Endometrium (tissue), 2 donors: ENCODE results near the gene STC2.
"Not testable (repeated sequence)": the region's sequence is repeated elsewhere in the genome, so short reads cannot be mapped to it uniquely, and the experiment has no call there.

Experiments used
- FAIRE-seq: peaks from 2 replicates; lab custom pipeline; 2012; peaks lifted over from hg19 to GRCh38; lab: Jason Lieb, UNC
- donor health status: control.
- donor health status: control.

The STC2 gene, protein sequence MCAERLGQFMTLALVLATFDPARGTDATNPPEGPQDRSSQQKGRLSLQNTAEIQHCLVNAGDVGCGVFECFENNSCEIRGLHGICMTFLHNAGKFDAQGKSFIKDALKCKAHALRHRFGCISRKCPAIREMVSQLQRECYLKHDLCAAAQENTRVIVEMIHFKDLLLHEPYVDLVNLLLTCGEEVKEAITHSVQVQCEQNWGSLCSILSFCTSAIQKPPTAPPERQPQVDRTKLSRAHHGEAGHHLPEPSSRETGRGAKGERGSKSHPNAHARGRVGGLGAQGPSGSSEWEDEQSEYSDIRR

GRCh38 chr5:173327948-173328843 lies at the start of gene STC2:
Gene STC2 (minus strand): TSS chr5:173328414. CDS start chr5:173328193, 221 bp downstream.
- no peak for FAIRE-seq

- no peak for FAIRE-seq
Observed at GRCh38 chr5:173371400-173371799, 43.2 kb upstream of the STC2 start.

DNA sequence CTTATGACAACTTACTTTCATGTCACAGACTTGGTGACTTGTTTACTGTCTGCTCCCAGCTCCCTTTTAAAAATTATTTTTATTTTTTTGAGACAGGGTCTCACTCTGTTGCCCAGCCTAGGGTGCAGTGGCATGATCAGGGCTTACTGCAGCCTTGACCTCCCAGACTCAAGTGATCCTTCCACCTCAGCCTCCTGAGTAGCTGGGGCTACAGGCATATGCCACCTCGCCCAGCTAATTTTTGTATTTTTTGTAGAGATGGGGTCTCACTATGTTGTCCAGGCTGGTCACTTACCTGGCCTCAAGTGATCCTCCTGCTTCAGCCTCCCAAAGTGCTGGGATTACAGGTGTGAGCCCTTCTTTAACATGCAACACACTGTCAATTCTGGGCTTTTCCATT lies 35.2 kb upstream of the STC2 start:
- not testable (repeated sequence) for FAIRE-seq

DNA sequence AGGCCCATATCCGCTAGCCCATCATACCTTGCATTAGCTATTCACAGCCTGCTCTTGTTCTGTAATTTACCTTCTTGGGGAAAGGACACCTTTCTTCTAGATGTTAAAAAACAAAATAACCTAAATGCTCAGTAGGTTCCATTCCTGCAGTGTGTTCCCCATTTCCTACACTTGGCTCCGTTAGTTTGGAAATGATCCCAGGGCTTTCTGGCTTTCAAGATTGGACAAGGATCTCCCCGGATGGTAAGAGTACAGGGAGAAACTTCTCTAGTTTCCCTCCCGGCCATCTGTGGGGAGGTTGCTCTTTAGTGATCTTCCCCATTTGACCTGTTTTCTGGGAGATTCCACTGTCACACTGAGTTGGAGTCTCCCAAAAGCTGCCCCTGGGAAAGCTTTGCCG lies 27.3 kb upstream of the STC2 start:
- FAIRE-seq = no peak

- no peak for FAIRE-seq
Observed at GRCh38 chr5:173354645-173355044, 26.4 kb upstream of the STC2 start.

DNA sequence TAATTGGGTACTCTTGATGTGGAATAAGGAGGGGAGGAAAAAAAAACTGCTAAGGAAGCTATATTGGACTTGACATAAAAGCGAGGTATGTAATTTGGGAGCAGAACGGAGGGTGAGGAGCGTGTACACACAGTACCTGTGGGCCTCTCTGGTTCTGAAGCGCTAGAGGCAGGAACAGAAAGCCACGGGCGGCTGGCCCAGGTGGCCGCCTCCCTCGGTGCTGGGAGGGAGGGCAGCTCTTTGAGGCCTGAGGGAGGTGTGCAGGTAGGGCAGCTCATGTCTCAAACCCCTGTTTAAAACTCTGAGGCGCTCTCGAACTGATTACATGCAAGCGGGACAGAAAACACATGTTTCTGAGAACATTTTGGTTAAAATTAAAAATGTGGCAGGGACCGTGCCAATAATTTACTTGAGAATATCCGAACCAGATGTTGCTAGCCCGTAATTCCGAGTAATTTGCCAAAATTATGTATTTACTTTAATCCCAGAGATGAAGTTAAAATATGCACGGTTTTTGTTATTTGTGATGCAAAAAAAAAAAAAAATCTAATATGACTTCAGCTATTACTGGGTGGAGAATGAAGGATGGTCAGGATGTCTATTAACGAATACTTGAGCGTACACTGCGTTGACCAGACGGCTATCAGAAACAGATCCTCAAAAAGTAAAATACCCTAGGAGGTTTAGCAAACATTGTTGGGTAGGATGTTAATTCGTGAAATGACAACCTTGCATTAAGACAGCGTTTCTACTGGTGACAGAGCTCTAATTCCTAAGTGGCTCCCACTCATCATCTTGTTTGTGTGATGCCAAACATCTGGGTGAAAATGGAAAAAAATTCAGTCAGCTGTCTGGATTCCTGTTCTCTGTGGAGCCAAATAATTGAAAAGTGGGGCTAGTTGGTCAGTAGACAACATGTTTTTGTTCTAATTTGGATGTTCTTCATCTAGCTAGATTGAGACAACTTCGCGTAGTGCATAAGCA lies 24.4 kb upstream of the STC2 start:
- FAIRE-seq = no peak

DNA sequence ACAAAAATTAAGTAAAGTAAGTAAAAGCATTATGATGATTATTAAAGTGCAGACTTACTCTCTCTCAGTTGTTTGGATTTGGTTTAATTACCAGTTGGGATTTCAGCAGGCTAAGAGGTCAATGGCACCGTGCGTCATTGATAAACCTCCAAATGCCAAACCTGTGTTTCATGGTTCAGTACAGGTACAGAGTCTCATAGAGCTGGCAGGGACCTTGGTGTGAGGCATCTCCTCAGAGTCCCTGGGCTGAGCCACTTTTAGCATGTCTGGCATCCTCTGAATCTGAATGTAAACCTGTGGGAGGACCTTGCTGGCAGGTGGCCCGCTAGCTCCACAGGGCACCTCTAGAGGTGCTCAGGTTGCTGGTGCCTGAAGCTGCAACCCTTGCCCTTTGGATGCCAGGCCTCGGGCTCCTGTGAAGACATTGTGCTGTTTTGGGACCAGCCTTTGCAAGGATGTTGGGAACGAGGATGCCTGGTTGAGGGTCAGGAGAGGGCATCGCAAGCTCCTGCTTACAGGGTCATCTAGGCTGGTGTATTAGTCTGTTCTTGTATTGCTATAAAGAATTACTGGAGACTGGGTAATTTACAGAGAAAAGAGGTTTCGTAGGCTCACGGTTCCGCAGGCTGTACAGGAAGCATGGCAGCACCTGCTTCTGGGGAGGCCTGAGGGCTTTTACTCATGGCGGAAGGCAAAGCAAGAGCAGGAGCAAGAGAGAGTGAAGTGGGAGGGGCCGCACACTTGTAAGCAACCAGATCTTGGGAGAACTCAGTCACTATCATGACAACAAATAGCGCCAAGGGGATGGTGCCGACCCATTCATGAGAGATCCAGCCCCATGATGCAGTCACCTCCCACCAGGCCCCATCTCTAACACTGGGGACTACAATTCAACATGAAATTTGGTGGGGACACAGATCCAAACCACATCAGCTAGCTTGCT lies 14.9 kb upstream of the STC2 start:
- FAIRE-seq = no peak

DNA sequence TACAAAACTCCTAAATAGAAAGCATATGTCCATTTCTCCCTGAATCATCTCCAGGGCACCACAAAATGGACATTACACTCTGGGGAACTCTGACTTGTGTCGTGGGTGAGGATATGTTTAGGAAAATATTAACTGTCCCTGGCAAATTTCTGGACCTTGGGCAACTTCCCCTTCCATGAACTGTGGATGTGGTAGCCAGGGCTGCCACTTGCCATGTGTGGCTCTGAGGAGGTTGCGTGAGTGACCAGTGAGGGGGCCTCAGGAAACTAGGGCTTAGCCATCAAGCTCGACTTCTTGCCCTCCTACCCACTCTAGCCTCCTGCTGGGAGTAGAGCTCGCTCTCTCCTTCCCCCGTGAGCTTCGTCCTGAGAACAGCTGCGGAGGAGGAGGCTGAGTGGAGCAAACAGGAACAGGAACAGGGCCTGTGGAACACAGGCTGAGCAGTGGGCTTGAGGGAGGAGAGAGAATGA lies 13.8 kb upstream of the STC2 start:
- no peak for FAIRE-seq

DNA sequence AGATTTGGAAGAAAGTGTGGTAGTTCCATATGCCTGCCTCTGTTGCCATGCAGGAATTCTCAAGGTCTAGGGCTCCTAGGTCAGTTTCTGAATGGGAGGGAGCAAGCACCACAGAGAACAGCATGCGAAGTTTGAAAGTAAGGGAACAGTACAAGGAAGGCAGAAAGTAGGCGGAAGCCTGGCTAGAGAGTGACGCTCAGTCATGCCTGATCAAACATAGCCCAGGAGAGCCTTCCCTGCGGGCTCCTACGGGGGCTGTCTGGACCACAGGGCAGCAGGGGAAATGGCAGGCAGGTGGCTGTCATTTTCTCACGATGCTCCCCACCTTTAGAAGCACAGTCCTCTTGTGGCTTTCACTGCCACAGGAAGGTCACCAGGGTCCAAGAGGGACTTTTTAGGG lies 12.8 kb upstream of the STC2 start:
- FAIRE-seq = no peak

DNA sequence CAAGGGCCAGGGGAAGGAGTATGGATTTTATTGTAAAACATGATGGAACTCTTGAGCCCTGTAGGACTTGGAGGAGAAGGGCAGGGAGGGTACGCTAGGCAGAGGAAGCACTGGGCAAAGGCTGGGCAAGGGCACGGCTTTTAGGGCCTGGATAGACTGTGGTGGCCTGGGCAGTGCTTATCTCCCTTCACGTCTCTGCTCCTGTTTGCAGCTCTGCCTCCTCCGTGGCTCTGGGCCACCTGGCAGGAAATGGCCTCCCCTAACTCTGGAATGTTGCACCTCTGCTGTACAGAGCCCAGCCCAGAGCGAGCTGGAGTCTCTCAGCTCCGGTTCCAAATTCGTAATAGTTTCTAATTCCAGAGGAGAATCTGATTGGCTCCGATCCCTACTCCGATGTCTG lies 12.2 kb upstream of the STC2 start:
- no peak for FAIRE-seq

- no peak for FAIRE-seq
Observed at GRCh38 chr5:173339286-173339685, 11.1 kb upstream of the STC2 start.

GRCh38 chr5:173338380-173339015 lies 10.3 kb upstream of the STC2 start:
- FAIRE-seq = no peak

DNA sequence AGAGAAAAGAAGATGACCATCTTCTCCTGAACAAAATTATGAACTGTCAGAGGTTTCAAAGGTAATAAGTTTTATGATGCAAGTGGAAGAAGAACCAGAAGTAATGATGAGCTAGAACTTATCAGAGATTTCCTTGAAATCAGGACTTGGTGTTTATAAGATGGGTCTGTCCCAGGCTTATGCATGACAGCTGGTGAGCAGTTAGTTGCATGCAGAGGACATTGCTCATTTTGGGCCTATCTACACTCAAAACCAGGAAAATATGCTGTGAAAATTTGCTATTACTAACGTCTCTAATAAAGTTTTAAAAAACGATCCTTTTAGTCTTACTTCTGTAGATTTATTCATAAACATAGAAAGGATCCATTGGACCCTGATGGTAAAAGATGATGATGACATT lies 6.6 kb upstream of the STC2 start:
- no peak for FAIRE-seq

DNA sequence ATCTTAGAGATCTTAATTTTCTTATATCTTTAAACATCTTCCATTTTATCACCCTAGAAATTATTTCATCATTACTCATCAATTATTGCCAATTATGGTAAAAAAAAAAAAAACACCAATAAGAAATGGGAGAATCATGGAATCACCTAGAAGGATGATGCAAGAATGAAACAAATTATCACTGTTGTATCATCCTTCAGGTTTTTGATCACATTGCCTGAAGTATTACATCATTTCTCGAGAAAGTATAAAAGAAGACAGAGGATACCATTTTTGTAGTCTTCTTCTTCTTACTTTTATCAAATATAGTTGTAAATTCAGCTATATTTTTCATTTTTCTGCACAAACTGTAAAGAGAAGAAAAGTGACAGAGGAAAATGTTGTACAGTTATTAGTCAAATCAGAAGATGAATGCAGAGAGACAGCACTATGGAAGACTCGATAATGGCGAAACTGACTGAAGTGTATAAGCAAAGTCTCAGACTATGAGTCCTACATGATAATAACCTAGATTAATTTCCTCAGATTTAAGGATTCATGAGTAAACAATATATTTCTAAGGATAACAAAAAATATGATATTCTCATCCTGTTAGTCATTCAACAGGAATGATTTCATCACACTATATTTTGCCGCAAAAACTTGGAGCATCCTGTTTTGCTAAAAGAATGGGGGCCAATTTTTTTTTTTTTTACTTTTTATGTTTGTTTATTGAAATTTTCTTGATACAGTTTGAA lies 5.9 kb upstream of the STC2 start:
- no peak for FAIRE-seq

DNA sequence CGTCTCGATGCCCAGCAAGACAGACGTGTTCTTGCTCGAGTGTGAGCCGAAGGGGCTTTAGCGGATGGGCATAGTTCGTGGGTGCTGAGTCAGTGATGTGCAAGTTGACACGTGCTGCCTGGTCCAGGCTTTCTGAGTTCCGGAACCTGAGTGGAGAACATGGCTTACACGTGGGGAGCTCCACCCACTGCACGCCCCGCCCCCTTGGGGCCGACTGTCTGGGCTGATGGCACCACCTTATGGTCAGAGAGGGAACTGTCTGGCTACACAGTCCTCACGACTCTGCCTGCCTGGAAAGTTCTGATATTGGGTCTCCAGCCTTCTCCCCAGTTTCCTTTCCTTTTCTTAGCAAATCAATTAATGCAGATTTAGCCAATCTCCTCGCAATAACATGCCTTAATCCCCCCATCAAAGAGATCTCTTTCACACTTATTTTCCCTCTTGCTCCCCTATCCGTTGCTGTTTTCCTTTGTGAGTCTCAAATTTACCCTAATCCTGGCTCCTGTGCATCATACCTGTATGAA lies 3.8 kb upstream of the STC2 start:
- no peak for FAIRE-seq

GRCh38 chr5:173331287-173331686 lies 3.1 kb upstream of the STC2 start:
- no peak for FAIRE-seq

- FAIRE-seq = no peak
Observed at GRCh38 chr5:173330338-173331206, 2.4 kb upstream of the STC2 start.
